ENCODE data around the gene SOX10. TPM values are rescaled to one million over a fixed set of nuclear protein-coding genes. Genes with fewer than 3 reads are reported as not detected.

SOX10 gene
- total and polyA plus RNA-seq, 2 of the 13 experiments (the other 11 are each of a cell fraction or from before 2014, with no cell fraction given), result not detected

GRCh38 chr22:37968452-37969251 lies 15.7 kb downstream of the SOX10 start (continued):
- peak; percentile 82 for TF ChIP-seq ZFX (CRISPR knock-in tag; IDR thresholded peaks at IDR 0.05; ENCODE audit: low read depth)
- no peak for TF ChIP-seq ZNF574 (CRISPR knock-in tag; IDR thresholded peaks at IDR 0.05)
- TF ChIP-seq ZFY (CRISPR knock-in tag; IDR thresholded peaks at IDR 0.05), result peak; percentile 50; the same call in 1 of the 2 replicates
- no peak for TF ChIP-seq ARNT2 (CRISPR knock-in tag; IDR thresholded peaks at IDR 0.05; ENCODE audit: low read depth)
- no peak for TF ChIP-seq ZNF234 (CRISPR knock-in tag; conservative IDR thresholded peaks at IDR 0.05)
- peak; percentile 74 for TF ChIP-seq HNF4A (CRISPR knock-in tag; IDR thresholded peaks at IDR 0.05)
- TF ChIP-seq ZNF749 (CRISPR knock-in tag; IDR thresholded peaks at IDR 0.05; ENCODE audit: borderline replicate concordance), result no peak
- TF ChIP-seq ZNF713 (CRISPR knock-in tag; IDR thresholded peaks at IDR 0.05), result no peak
- no peak for TF ChIP-seq PITX1 (CRISPR knock-in tag; IDR thresholded peaks at IDR 0.05)
- TF ChIP-seq ETS1 (CRISPR knock-in tag; IDR thresholded peaks at IDR 0.05), result no peak
- no peak for TF ChIP-seq PLSCR1 (CRISPR knock-in tag; IDR thresholded peaks at IDR 0.05; ENCODE audit: borderline replicate concordance)
- TF ChIP-seq FOSL2 (CRISPR knock-in tag; IDR thresholded peaks at IDR 0.05), result no peak
- TF ChIP-seq ZSCAN29 (CRISPR knock-in tag; conservative IDR thresholded peaks at IDR 0.05), result no peak
- no peak for TF ChIP-seq ZNF597 (CRISPR knock-in tag; IDR thresholded peaks at IDR 0.05)
- peak; percentile 24; the same call in 1 of the 2 replicates for TF ChIP-seq ZNF253 (CRISPR knock-in tag; IDR thresholded peaks at IDR 0.05; ENCODE audit: borderline replicate concordance)
- TF ChIP-seq NCOA2 (CRISPR knock-in tag; IDR thresholded peaks at IDR 0.05), result no peak; the same call in 1 of the 2 replicates
- TF ChIP-seq PATZ1 (CRISPR knock-in tag; IDR thresholded peaks at IDR 0.05), result peak; percentile 91
- TF ChIP-seq NFE2 (CRISPR knock-in tag; IDR thresholded peaks at IDR 0.05), result no peak
- no peak for TF ChIP-seq ZNF468 (CRISPR knock-in tag; IDR thresholded peaks at IDR 0.05)
- peak; percentile 75 for TF ChIP-seq TCF7 (IDR thresholded peaks at IDR 0.05; ENCODE audit: low read depth)
- no peak for TF ChIP-seq ZNF501 (CRISPR knock-in tag; IDR thresholded peaks at IDR 0.05)
- TF ChIP-seq HDAC2 (CRISPR knock-in tag; IDR thresholded peaks at IDR 0.05), result peak; percentile 58; the same call in 1 of the 2 replicates
- TF ChIP-seq ZSCAN22 (CRISPR knock-in tag; IDR thresholded peaks at IDR 0.05), result no peak

Data from HepG2 (cell line).